Fibroblast of villous mesenchyme (primary cell): ENCODE measurements around the gene SERPINI1. TPM values are rescaled to one million over a fixed set of nuclear protein-coding genes. Genes with fewer than 3 reads are reported as not detected.

ENCODE experiments used
- DNase-seq: peaks from one replicate; pipeline ENCODE4 v3.0.0-alpha.2; 2010; ENCODE audit warnings: low read depth
- H3K4me3 ChIP-seq: 2 replicates; pipeline ENCODE4 v1.5.1; 2011; ENCODE audit warnings: low read depth, mild to moderate bottlenecking, low read length
- total RNA-seq: library from RNA; depleted of rRNA; stranded (reverse); fragments of >200 nt; gene quantifications from 2 replicates; pipeline ENCODE4 v1.2.3, GENCODE V29; 2012
- TF ChIP-seq, protein P1 (sequence below): IDR thresholded peaks from 2 replicates; pipeline ENCODE4 v1.5.1; 2012; ENCODE audit warnings: low read depth, mild to moderate bottlenecking, low read length; ENCODE audit not compliant: insufficient read depth

The SERPINI1 gene
- total RNA-seq, 1 donor: 2.2 TPM

DNA sequence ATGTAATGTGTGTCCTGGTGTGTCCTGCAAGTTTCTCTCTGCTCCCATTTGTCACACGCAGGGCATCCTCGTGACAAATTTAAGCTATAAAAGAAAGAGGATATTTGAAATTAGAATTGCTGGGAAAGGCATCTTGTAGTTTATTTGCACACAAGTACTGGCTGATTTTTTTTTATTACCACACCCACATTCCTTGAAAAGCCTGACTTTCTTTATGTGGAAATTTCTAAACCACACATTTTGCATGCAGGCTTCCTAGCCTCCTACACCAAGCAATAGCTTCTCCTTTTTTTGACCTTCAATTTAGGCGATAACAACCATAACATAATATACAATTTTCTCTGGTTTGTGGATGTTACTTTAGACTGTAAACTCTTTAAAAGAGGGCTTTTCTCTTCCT lies 126.1 kb downstream of the SERPINI1 start:
- TF ChIP-seq, protein P1, sequence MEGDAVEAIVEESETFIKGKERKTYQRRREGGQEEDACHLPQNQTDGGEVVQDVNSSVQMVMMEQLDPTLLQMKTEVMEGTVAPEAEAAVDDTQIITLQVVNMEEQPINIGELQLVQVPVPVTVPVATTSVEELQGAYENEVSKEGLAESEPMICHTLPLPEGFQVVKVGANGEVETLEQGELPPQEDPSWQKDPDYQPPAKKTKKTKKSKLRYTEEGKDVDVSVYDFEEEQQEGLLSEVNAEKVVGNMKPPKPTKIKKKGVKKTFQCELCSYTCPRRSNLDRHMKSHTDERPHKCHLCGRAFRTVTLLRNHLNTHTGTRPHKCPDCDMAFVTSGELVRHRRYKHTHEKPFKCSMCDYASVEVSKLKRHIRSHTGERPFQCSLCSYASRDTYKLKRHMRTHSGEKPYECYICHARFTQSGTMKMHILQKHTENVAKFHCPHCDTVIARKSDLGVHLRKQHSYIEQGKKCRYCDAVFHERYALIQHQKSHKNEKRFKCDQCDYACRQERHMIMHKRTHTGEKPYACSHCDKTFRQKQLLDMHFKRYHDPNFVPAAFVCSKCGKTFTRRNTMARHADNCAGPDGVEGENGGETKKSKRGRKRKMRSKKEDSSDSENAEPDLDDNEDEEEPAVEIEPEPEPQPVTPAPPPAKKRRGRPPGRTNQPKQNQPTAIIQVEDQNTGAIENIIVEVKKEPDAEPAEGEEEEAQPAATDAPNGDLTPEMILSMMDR: no peak
- peak; percentile 12 for DNase-seq
- no peak overlapping the region for H3K4me3 ChIP-seq

DNA sequence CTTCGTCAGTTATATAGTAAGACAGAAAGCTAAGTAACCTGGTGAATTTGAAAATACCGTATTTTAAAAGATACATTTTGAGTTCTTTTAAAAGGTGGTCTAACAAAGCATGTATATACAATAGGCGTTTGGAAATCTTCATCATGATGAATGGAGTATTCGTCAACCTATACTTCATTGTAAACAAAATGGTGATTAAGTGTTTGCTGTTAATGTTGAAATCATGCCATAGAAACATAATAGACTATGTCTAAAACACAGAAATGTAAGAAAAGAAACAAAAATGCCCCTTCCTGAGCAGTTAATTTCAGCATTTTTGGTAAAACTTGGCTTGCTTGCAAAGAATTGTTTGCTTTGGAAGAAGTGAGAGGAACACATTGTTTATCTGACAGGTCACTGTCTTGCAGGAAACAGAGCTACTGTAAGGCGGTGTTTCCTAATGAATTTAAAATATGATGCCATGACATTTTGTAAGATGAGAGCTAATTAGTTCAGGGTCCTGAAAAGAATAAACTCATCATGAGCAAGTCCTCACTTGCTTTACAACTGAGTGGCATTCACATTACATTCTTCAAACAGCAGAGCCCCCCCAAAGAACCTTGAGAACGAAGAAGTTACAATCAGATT lies 126.7 kb downstream of the SERPINI1 start:
- no peak overlapping the region for H3K4me3 ChIP-seq
- DNase-seq: no peak
- TF ChIP-seq, protein P1: no peak

DNA sequence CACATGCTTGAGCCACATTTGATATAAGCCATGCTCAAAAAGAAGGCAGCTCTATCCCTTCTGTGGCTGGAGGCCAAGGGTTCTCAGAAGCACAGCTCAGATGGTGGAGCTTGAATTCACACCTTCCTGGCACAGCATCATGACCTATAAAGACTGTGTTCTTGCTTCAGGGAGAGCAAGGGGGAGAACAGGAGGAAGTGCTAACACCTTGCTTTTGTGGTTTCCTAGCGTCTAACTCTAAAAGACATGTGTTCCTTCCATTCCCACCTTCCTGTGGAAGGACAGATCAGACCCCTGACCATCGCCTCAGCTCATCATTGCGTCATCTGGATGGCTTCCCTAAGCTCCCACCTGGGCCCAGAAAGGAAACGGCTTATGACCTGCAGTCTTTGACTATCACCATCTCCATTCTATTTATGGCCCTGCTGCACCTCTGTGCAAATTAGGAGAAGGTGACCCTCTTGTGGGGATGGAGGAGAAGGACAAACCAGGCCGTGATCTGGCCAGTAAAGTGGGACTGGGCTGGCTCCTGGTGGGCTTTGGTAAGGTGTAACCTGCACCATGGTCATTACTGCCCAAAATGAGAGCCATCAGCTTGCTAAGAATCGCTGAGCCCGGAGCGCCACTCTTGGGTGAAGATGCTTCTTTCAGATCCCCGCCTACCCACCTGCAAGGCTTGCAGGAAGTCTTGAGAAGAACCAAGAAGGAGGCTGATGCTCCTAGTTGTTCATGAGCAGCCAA lies 128.5 kb downstream of the SERPINI1 start:
- DNase-seq: no peak
- no peak overlapping the region for H3K4me3 ChIP-seq
- TF ChIP-seq, protein P1: no peak

DNA sequence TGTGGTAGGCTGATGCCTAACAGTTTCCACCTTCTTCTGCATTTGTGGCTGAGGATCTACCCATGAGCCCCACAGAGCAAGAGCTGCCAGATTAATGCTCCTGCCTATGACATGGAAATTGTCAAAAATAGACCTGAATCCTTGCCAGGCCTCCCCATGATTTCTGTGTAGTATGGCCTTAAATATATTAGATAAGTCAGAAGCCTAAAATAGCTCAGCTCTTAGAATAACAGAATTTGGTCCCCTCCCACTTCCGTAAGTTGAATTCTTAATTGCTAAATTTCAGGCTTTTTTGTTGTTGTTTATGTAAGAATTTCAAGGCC lies 129.0 kb downstream of the SERPINI1 start:
- H3K4me3 ChIP-seq: no peak overlapping the region
- no peak for DNase-seq
- TF ChIP-seq, protein P1: no peak

DNA sequence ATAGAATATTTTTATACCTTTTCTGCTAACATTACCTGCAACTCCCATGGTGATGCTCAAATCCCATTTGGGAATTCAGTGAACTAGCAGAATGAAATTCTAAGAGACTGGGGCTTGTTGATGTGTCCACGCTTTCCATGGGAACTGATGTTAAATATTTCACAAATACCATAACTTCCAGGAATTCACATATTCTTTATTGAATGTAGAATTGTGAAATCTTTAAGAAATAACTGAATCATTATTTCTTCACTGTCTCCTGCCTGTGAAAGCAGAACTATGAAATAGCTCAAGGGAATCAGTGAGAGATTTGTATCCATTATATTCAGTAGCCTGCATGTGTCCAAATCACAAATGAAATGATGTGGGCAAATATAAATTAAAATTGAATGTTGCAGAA lies 130.8 kb downstream of the SERPINI1 start:
- DNase-seq: no peak
- TF ChIP-seq, protein P1: no peak
- no peak overlapping the region for H3K4me3 ChIP-seq

DNA sequence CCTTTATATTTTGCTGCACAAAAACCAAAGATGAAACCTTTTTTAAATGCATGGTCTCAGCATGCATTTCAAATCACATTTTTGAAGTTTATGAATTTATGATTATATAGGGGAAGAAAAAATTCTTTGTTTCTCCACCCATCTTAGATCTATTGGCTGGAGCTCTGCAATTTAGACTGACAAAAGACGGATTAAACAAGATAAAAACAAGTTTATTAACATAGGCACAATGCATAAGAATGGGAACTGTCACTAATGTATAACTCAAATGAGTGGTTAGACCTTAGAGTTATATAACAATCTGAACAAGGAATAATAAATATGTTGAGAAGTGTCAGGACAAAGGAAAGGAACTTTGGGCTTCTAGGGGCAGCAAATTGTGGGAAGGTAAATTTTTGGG lies 132.5 kb downstream of the SERPINI1 start:
- TF ChIP-seq, protein P1: no peak
- DNase-seq: no peak

More for the DNA sequence above, 132.5 kb downstream of the SERPINI1 start:
- no peak overlapping the region for H3K4me3 ChIP-seq
